PC-3 (cell line): ENCODE measurements around the gene TRIM38.

Source experiments
- CTCF ChIP-seq: fragments of 300-600 bp; sonication (generic); conservative IDR thresholded peaks from 2 replicates; pipeline ENCODE4 v1.5.1; 2017; ENCODE audit warnings: antibody characterized with exemption, low read depth, mild to moderate bottlenecking, low read length
- EZH2 ChIP-seq: fragments of 300-600 bp; sonication (generic); IDR thresholded peaks from one replicate; pipeline ENCODE4 v1.6.1; 2017; ENCODE audit warnings: antibody characterized with exemption, mild to moderate bottlenecking, low read length; ENCODE audit not compliant: unreplicated experiment
- EZH2phosphoT487 ChIP-seq: fragments of 300-600 bp; sonication (generic); IDR thresholded peaks from 2 replicates; pipeline ENCODE4 v1.6.1; 2018; ENCODE audit warnings: mild to moderate bottlenecking, antibody characterized with exemption, low read length, borderline replicate concordance

GRCh38 chr6:25922301-25922700 is 40.3 kb upstream of the TRIM38 start:
- TF ChIP-seq CTCF (no peak), EZH2 (no peak), EZH2phosphoT487 (no peak)
